Measurements from ENCODE around the gene AUTS2.

The AUTS2 gene

DNA sequence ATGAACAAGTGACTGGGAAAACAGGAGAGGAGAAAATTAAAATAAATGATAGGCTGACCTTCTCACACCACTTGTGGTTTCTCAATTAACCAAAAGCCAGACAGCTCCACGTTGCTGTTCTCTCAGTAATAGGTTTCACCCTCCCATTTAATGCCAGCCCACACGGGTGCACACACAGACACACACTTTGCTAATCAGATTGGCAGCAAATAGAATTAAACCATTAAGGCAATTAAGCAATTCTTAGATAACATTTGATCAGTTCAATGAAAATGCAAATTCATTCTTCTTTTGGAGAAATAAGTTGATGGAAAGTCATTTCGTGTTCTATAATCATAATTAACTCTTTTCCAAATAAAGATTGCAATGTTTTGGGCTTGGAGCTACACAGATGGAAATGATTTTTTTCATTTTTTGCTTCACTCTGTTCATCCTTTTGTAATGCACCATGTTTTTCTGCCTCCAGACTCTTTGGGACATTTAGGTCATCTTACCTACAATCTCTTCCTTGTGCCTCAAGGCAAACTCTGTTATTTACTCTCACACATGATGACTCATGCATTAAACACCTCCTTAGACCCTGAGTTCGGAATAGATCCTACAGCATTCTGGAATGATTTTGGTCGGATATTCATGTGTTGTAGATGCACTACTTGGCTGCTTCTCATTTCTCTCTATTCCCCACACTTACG, 700.7 kb downstream of the AUTS2 start:
- no peak for DNase-seq

DNA sequence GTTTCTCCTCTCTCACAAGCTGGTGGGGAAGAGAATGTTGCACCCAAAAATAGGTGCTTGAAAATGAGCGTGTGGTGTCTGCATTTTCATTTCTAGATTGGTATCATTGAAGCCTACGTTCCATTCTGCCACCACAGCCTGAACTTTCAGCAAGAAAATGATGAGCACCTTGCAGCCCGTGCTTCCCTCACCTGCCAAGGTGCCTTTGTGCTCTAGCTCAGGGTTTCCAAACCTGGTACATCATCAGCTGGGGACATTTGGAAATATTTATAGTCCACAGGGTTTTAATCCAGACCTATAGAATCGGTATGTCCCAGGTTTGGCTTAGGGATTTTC, 701.2 kb downstream of the AUTS2 start:
- DNase-seq: no peak

DNA sequence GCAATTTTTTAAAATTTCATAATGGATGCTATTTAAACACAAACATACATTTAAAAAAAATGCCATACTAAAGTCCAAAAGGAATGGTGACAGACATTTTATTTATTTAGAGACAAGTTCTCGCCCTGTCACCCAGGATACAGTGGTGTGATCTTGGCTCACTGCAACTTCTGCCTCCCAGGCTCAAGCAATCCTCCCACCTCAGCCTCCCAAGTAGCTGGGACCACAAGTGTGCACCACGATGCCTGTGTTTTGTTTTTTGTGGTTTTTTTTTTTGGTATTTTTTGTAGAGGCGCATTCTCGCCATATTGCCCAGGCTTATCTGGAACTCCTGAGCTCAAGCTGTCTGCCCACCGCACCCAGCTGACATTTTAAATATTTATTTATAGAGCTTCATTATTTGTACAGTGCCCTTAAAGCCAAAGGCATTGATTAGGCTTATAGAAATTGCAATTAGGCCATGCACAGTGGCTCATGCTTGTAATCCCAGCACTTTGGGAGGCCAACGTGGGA, 703.5 kb downstream of the AUTS2 start:
- no peak for DNase-seq

DNA sequence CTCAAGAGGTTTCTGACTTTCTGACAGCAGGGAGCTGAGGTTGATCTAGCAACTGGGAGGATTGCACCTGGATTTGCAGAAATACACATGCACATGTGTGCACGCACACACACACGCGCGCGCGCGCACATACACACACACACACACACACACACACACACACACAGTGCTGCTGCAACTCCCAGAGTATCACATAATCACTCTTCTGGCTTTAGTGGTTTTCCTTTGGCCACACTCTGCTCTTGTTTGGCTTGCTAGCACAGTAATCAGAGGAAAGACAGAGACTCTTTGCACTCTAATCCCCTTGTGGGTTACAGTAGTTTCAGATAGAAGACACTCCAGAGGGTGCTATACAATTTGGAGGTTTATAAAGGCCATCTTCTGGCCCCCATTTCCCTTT, 705.0 kb downstream of the AUTS2 start:
- DNase-seq: no peak

DNA sequence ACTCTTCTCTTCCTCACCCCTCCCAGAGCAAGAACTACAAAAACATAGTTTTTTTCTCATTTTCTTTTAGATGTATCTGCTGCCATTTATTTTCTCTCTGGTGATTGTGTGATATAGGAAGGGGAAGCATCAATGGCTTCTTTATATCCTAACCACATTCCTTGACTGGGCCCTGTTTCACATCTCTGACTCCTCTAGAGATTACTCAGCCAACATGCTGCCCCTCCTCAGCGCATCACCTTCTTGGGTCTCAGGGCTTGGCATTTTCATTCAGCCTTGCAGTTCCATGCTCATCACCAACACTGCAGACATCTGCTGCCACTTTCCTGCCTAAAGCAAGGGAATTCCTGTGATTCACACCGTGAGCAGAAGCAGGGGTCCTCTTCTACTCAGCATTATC, 705.5 kb downstream of the AUTS2 start:
- no peak for DNase-seq

DNA sequence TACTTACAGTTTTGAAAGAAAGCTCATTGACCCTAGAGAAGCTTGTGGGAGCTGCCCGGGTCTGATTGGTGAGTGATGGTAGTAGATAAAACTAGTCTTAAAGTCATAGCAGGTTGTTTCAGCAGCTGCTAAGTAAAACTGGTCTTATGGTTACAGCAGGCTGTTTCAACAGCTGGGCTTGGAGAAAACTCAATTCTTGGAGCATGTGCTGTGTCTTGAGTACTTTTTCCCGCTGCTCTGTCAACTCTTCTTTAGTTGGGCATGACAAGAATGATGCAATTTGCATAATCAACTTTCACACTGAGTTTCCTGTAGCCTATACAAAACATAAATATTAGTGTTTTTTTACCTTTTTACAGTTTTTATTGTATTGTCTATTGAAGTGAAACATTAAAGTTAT, 707.9 kb downstream of the AUTS2 start:
- DNase-seq: no peak

DNA sequence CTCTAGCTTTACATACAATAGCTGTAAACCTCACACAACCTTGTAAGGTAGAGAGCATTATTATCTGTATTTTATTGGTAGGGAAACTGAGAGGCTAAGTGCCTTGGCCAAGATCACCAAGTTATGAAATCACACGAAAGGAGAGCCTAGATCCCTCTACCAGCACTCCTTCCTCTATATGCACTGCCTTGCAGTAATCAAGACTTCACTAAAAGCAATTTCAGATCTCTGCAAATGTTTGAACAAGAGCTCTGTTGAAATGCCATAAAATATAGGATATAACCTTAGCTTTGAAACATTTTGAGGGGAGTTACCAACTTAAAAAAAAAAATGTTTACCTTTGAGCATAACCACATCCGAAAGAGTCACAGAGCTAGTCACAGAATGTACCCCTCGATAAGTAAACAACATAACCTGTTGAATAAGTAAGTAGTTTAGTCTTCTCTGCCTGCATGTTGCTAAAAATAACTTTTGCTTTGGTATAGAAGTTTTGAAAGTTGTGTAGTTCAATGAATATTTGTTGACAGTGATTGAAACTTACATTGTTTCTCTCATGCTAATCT, 709.4 kb downstream of the AUTS2 start:
- DNase-seq: no peak

- no peak for DNase-seq
Measured at GRCh38 chr7:70312336-70312735, 714.1 kb downstream of the AUTS2 start.

- no peak for DNase-seq
Measured at GRCh38 chr7:70313271-70313670, 715.0 kb downstream of the AUTS2 start.

GRCh38 chr7:70313687-70314086, 715.4 kb downstream of the AUTS2 start:
- DNase-seq: no peak

GRCh38 chr7:70314221-70314620, 715.9 kb downstream of the AUTS2 start:
- no peak for DNase-seq

DNA sequence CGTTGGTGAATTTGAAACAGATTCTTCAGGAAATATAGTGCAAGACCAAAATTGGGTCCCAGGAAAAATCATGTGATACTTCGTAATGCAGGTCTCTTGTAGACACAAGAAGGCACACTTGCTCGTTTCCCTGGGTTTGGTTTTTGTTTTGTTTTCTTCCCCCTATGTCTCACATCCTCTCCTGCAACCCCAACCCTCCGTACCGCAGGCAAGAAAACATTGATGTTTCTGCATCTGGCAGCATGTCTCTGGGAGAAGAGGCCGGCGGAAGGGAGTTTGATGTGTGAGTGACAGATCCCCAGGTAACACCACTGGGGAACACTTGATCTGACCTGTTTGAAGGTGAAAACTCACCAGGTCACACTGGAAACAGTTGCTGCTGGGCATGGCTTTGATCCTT, 718.5 kb downstream of the AUTS2 start:
- DNase-seq: no peak

DNA sequence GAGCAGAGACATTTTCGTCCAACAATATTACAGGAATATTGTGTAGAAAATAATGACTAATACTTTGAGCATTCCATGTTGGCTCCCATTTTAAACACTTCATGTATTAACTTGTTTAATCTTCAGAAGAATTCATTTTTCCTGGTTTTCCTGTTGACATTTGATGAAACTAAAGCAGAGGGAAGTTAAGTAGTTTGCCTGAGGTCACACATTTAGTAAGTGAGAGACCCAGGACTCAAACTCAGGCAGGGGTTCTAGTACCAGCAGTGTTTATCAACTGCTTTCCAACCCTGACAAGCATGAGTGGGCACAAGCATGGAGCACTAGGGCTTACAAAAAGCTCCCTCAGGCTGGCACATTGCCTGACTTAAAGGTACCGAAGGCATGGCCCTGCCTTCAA, 719.1 kb downstream of the AUTS2 start:
- DNase-seq: no peak

GRCh38 chr7:70318511-70318910, 720.2 kb downstream of the AUTS2 start:
- DNase-seq: no peak

- DNase-seq: no peak
Measured at GRCh38 chr7:70319057-70319456, 720.8 kb downstream of the AUTS2 start.

GRCh38 chr7:70321016-70321590, 722.8 kb downstream of the AUTS2 start:
- DNase-seq: no peak

- DNase-seq: no peak
Measured at GRCh38 chr7:70322856-70323255, 724.6 kb downstream of the AUTS2 start.

GRCh38 chr7:70325509-70326101, 727.3 kb downstream of the AUTS2 start:
- no peak for DNase-seq

DNA sequence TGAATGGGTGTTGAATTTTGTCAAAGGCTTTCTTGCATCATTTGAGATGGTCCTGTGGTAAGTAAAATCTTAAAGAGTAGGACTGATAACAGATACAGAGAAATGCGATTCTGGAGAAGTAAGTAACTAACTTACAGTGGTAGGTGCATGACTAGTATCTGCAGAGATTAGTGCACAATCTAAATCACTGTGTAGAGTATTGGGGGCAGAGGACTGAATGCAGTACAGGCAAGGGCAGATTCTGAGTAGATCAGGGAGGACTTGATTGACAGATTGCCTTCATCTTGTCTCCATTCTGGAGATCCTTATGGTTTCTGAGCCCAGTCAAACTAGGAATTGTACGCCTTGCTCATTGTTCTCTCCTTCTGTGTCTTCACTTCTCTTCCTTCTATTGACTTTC, 736.0 kb downstream of the AUTS2 start:
- DNase-seq: no peak

GRCh38 chr7:70334871-70335270, 736.6 kb downstream of the AUTS2 start:
- DNase-seq: no peak

DNA sequence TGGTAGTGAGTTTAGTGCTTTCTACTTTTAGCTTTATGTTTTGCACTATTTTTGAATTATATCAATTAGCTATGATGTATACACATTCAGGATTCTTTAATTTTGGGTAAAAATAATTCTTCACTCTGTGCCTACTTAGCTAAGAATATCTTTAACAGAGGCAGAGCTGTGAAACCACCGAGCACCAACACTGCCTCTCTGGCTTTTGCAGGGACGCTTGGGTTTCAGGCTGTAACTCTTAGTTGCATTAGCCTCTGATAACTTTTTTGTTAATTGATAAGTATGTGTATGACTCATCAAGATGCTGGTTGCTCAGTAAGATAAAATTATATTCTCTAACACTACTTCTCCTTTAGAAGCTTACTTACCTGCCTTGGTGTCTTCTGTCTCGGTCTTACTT, 738.3 kb downstream of the AUTS2 start:
- no peak for DNase-seq

- DNase-seq: no peak
Measured at GRCh38 chr7:70338015-70338414, 739.7 kb downstream of the AUTS2 start.

GRCh38 chr7:70340236-70340635, 742.0 kb downstream of the AUTS2 start:
- no peak for DNase-seq

GRCh38 chr7:70341446-70341845, 743.2 kb downstream of the AUTS2 start:
- DNase-seq: no peak

All from SIG-M5 (cell line).